K562 (cell line): ENCODE measurements around the gene FNDC11. TPM values are rescaled to one million over a fixed set of nuclear protein-coding genes. Genes with fewer than 3 reads are reported as not detected.

Experiments
- ATAC-seq: fragments of 200-7000 bp; cut with Tn5 transposase; 3 replicates; pipeline ENCODE4 v1.9.1; 2020; ENCODE audit warnings: moderate library complexity
- BruUV-seq: library from RNA; stranded (reverse); fragments of 400-500 nt; replicated peaks from 2 replicates; lab custom pipeline; 2021; lab: Mats Ljungman, UMichigan
- CTCF ChIA-PET: fragments of 300-600 bp; formaldehyde crosslinking; extraction: SDS; loops from one replicate; lab custom pipeline; 2021; ENCODE audit warnings: low intra/inter-chr PET ratio; lab: Yijun Ruan, JAX
- POLR2A ChIA-PET: fragments of 300-600, 350-650 bp; sonication (Branson Sonifier 250); formaldehyde crosslinking; extraction: SDS; loops from one replicate; lab custom pipeline; 2021; ENCODE audit warnings: antibody characterized with exemption, inconsistent platforms; lab: Yijun Ruan, JAX
- DNase-seq, 4 experiments: peaks; one replicate each; pipeline versions ENCODE4 v3.0.0 to v3.0.0-alpha.2; 2011 to 2018; ENCODE audit warnings: low spot score in 3 of 4, mixed read lengths in 3 of 4; ENCODE audit errors: extremely low read depth in 1 of 4
- FAIRE-seq: peaks from 2 replicates; lab custom pipeline; 2011; peaks lifted over from hg19 to GRCh38; lab: Jason Lieb, UNC
- H2AFZ ChIP-seq: 2 replicates; pipeline ENCODE4 v1.6.0; 2011; ENCODE audit warnings: low read depth, low read length, control low read depth, inconsistent platforms
- H3K27ac ChIP-seq: fragments of 200-600 bp; 3 replicates; pipeline ENCODE4 v1.8.0; 2011; ENCODE audit warnings: low read depth, mild to moderate bottlenecking, control low read depth, inconsistent platforms, low read length, moderate library complexity, mixed read lengths; ENCODE audit errors: extremely low read depth
- H3K27me3 ChIP-seq, 2 experiments: fragments of 300-600 bp in 1 of 2; 2 replicates in 1 of 2; 3 replicates in 1 of 2; pipeline versions ENCODE4 v1.6.0 to v1.8.0; 2011; ENCODE audit warnings: inconsistent platforms in 2 of 2, low read length in 2 of 2, mild to moderate bottlenecking in 1 of 2, mixed read lengths in 1 of 2, moderate library complexity in 1 of 2; ENCODE audit not compliant: control insufficient read depth in 2 of 2, insufficient read depth in 2 of 2
- H3K36me3 ChIP-seq: fragments of 300-600 bp; 3 replicates; pipeline ENCODE4 v1.8.0; 2011; ENCODE audit warnings: mild to moderate bottlenecking, low read length, inconsistent platforms; ENCODE audit not compliant: control insufficient read depth, insufficient read depth
- H3K4me1 ChIP-seq, 2 experiments: fragments of 200-600 bp in 1 of 2; replicated peaks in 1 of 2; 2 replicates in 1 of 2; 3 replicates in 1 of 2; pipeline versions ENCODE4 v1.5.1 to v1.8.0; 2011; ENCODE audit warnings: inconsistent platforms in 2 of 2, low read length in 2 of 2, mild to moderate bottlenecking in 1 of 2, mixed read lengths in 1 of 2, moderate library complexity in 1 of 2; ENCODE audit not compliant: control insufficient read depth in 2 of 2, insufficient read depth in 2 of 2
- H3K4me2 ChIP-seq: 2 replicates; pipeline ENCODE4 v1.6.1; 2011; ENCODE audit warnings: low read length, control low read depth, inconsistent platforms, mixed read lengths; ENCODE audit not compliant: insufficient read depth
- H3K4me3 ChIP-seq: fragments of 200-600 bp; sonication (generic), shearing (Covaris generic); 2 replicates; pipeline ENCODE4 v1.5.1; 2016; ENCODE audit warnings: control low read depth, inconsistent platforms
- H3K79me2 ChIP-seq: fragments of 200-600 bp; 3 replicates; pipeline ENCODE4 v1.8.0; 2011; ENCODE audit warnings: low read length, inconsistent platforms; ENCODE audit not compliant: control insufficient read depth, insufficient read depth
- H3K9ac ChIP-seq, 2 experiments: 2 replicates each; pipeline versions ENCODE4 v1.6.0 to v1.6.1; 2011; ENCODE audit warnings: low read depth in 2 of 2, low read length in 2 of 2, control low read depth in 1 of 2, inconsistent platforms in 1 of 2, mild to moderate bottlenecking in 1 of 2, mixed read lengths in 1 of 2; ENCODE audit not compliant: insufficient read depth in 1 of 2
- H3K9me1 ChIP-seq: one replicate; pipeline ENCODE4 v1.6.0; 2011; ENCODE audit warnings: inconsistent platforms, mild to moderate bottlenecking, low read length, moderate library complexity; ENCODE audit not compliant: control insufficient read depth, insufficient read depth
- H3K9me3 ChIP-seq: replicated peaks from 2 replicates; pipeline ENCODE4 v1.5.1; 2011; ENCODE audit warnings: low read depth, low read length, inconsistent platforms; ENCODE audit not compliant: control insufficient read depth, insufficient read depth
- H4K20me1 ChIP-seq: replicated peaks from 2 replicates; pipeline ENCODE4 v1.6.1; 2011; ENCODE audit warnings: low read length, inconsistent platforms, mixed read lengths; ENCODE audit not compliant: control insufficient read depth, insufficient read depth
- CEBPG ChIP-seq, 3 experiments: fragments of 200-800 bp in 1 of 3; sonication (Bioruptor generic) in 1 of 3; sonication (generic) in 1 of 3; formaldehyde crosslinking in 1 of 3; IDR thresholded peaks in 2 of 3; conservative IDR thresholded peaks in 1 of 3; 2 replicates each; pipeline versions ENCODE4 v1.6.1 to v1.8.0; 2016 to 2022; ENCODE audit warnings: missing compliant biosample characterization in 2 of 3, missing genetic modification characterization in 2 of 3, mild to moderate bottlenecking in 1 of 3, missing genetic modification reagents in 1 of 3
- ETV1 ChIP-seq: fragments of 450-650 bp; conservative IDR thresholded peaks from 2 replicates; pipeline ENCODE4 v1.6.1; 2016; ENCODE audit warnings: missing genetic modification characterization, control low read depth, low read depth, missing compliant biosample characterization
- FOXK2 ChIP-seq, 2 experiments: fragments of 450-650 bp; IDR thresholded peaks in 1 of 2; conservative IDR thresholded peaks in 1 of 2; 2 replicates each; pipeline ENCODE4 v1.6.1; 2016; ENCODE audit warnings: low read depth in 2 of 2, mild to moderate bottlenecking in 1 of 2
- HDAC1 ChIP-seq, 2 experiments: fragments of 450-650 bp; IDR thresholded peaks; 2 replicates each; pipeline ENCODE4 v1.6.1; 2016 to 2017; ENCODE audit warnings: inconsistent platforms in 1 of 2, mild to moderate bottlenecking in 1 of 2, moderate library complexity in 1 of 2
- NCOA1 ChIP-seq: fragments of 450-650 bp; IDR thresholded peaks from 2 replicates; pipeline ENCODE4 v1.6.1; 2016; ENCODE audit warnings: low read depth
- NFYB ChIP-seq: IDR thresholded peaks from 2 replicates; pipeline ENCODE4 v1.6.1; 2011; ENCODE audit warnings: mild to moderate bottlenecking, moderate library complexity; ENCODE audit not compliant: insufficient read length; ENCODE audit errors: extremely low read depth
- POLR2AphosphoS2 ChIP-seq: IDR thresholded peaks from 2 replicates; pipeline ENCODE4 v1.6.1; 2012; ENCODE audit warnings: low read length, improper control_type of control experiment
- SETDB1 ChIP-seq: IDR thresholded peaks from one replicate; pipeline ENCODE4 v1.6.1; 2012; ENCODE audit warnings: low read length, control low read depth, inconsistent platforms
- ZNF23 ChIP-seq: fragments of 250-450 bp; sonication (Bioruptor Pico); IDR thresholded peaks from 2 replicates; pipeline ENCODE4 v1.4.0; 2020; ENCODE audit warnings: mild to moderate bottlenecking
- ZNF347 ChIP-seq: fragments of 450-650 bp; formaldehyde crosslinking; IDR thresholded peaks from 2 replicates; pipeline ENCODE4 v1.4.0; 2020; ENCODE audit warnings: low read depth, mild to moderate bottlenecking, moderate library complexity
- WGBS: fragments of 100-300 bp; shearing (Covaris generic); methylation state at CpG from one replicate; pipeline ENCODE4 v1.1.6; 2016; ENCODE audit warnings: low coverage, mixed read lengths; ENCODE audit not compliant: insufficient coverage; ENCODE audit errors: missing lambda C conversion rate; 5-methylcytosine and 5-hydroxymethylcytosine counted together
- in situ Hi-C: fragments of 300-500 bp; cut with MboI; formaldehyde crosslinking; loops from 4 replicates; pipeline ENCODE4 v1.15.0; 2018; ENCODE audit warnings: inconsistent platforms, mixed read lengths
- intact Hi-C: fragments of 100-400 bp; cut with micrococcal nuclease; formaldehyde crosslinking; loops from 2 replicates; pipeline ENCODE4 v1.14.2; 2022
- polyA plus RNA-seq, 8 experiments: library from polyadenylated mRNA; depleted of rRNA in 4 of 8; stranded (reverse) in 5 of 8; unstranded in 3 of 8; fragments of >200 nt; fragmentation: Nextera tagmentation in 2 of 8; fragmentation: Illumina TruSeq in 1 of 8; extraction: Ambion mirVana in 2 of 8; extraction: Trizol in 1 of 8; gene quantifications; 2 replicates each; pipeline versions ENCODE4 v1.2.1 to v1.2.3, GENCODE V29; 2011 to 2014; ENCODE audit warnings: inconsistent platforms in 1 of 8, missing spikeins in 1 of 8
- total RNA-seq, 7 experiments: library from RNA; depleted of rRNA in 6 of 7; stranded (reverse); fragments of >200 nt in 6 of 7; fragmentation: Illumina TruSeq in 2 of 7; extraction: Trizol in 2 of 7; gene quantifications; 2 replicates each; pipeline versions ENCODE4 v1.2.1 to v1.2.3, GENCODE V29; 2011 to 2021; ENCODE audit warnings: low replicate concordance in 1 of 7

Gene FNDC11
- total and polyA plus RNA-seq, 9 of the 15 experiments (the other 6 are each of a cell fraction or from before 2014, with no cell fraction given) = 0.08 to 2.3 (median 0.64) TPM; not detected in 2

GRCh38 chr20:63595416-63596127 is 41.6 kb downstream of the FNDC11 start:
- BruUV-seq = no TSS peak
- TF ChIP-seq CEBPG (CRISPR knock-in tag; IDR thresholded peaks at IDR 0.05) = no peak
- no peak for TF ChIP-seq CEBPG (tag; conservative IDR thresholded peaks at IDR 0.05 in 1 of 2, IDR thresholded peaks at IDR 0.05 in 1 of 2)
- no peak for TF ChIP-seq NCOA1
- TF ChIP-seq ETV1 (tag) = no peak
- no peak for TF ChIP-seq ZNF23 (CRISPR knock-in tag)
- no peak for TF ChIP-seq POLR2AphosphoS2
- no peak for TF ChIP-seq HDAC1 (IDR thresholded peaks at IDR 0.05)
- no peak for TF ChIP-seq FOXK2 (conservative IDR thresholded peaks at IDR 0.05 in 1 of 2, IDR thresholded peaks at IDR 0.05 in 1 of 2; ENCODE audit: low read depth in 2 of 2)
- no peak for TF ChIP-seq ZNF347 (CRISPR knock-in tag)
- no peak for TF ChIP-seq SETDB1
- TF ChIP-seq NFYB = no peak
- TF ChIP-seq, all 486 proteins: peak for 0
- WGBS = 85% methylated on average over 25 of the region's 30 CpGs
- CTCF ChIA-PET = no interaction called here
- Histone ChIP-seq H3K79me2 (no peaks in the 10 kb centered on the region), H3K36me3 (peaks cover 49% of the 10 kb centered on the region; the same call in 2 of the 3 replicates), H3K9ac (peak overlapping the region in 1 of 2 experiments; percentile 45; a peak in 2 of 4 replicates), H3K27ac (no peak overlapping the region), H3K4me3 (no peak overlapping the region), H3K9me3 (no peaks in the 10 kb centered on the region), H3K4me1 (peaks cover 0 to 10% of the 10 kb centered on the region in 2 experiments; a peak in 2 of 5 replicates), H2AFZ (no peak overlapping the region), H4K20me1 (no peaks in the 10 kb centered on the region), H3K27me3 (no peaks in the 10 kb centered on the region), H3K9me1 (peaks cover 9% of the 10 kb centered on the region), H3K4me2 (no peak overlapping the region)
- ATAC-seq = no peak
- no peak for DNase-seq
- in situ Hi-C loops = no loop called here
- POLR2A ChIA-PET = interaction anchor here (0.5 to 1.2 kb wide), 3 partner anchors 11 to 23 kb away, joined by 3 to 4 read pairs (median 3); no protein-coding TSS in a partner anchor
- no peak for FAIRE-seq
- intact Hi-C loops = no loop called here
